DND-41 (cell line): ENCODE data around the gene SIRT2.

ENCODE experiments used
- ATAC-seq: fragments of 200-7000 bp; cut with Tn5 transposase; 3 replicates; pipeline ENCODE4 v1.9.1; 2021; ENCODE audit warnings: low read depth; ENCODE audit not compliant: insufficient read depth
- DNase-seq: peaks from one replicate; pipeline ENCODE4 v3.0.0-alpha.2; 2020
- H2AFZ ChIP-seq: 2 replicates; pipeline ENCODE4 v1.6.0; 2012; ENCODE audit warnings: low read depth, low read length
- H3K27ac ChIP-seq: 2 replicates; pipeline ENCODE4 v1.5.1; 2012; ENCODE audit warnings: low read length, inconsistent platforms
- H3K27me3 ChIP-seq: fragments of 200-600 bp; sonication (generic); 2 replicates; pipeline ENCODE4 v1.6.0; 2012; ENCODE audit warnings: low read length, mild to moderate bottlenecking, inconsistent platforms; ENCODE audit not compliant: insufficient read depth, poor library complexity
- H3K36me3 ChIP-seq: 2 replicates; pipeline ENCODE4 v1.5.1; 2012; ENCODE audit warnings: low read length, inconsistent platforms; ENCODE audit not compliant: insufficient read depth
- H3K4me1 ChIP-seq: 2 replicates; pipeline ENCODE4 v1.5.1; 2012; ENCODE audit warnings: mild to moderate bottlenecking, low read length; ENCODE audit not compliant: insufficient read depth
- H3K4me2 ChIP-seq: 2 replicates; pipeline ENCODE4 v1.6.0; 2012; ENCODE audit warnings: mild to moderate bottlenecking, moderate library complexity, low read length, inconsistent platforms; ENCODE audit not compliant: insufficient read depth
- H3K4me3 ChIP-seq, 2 experiments: fragments of 200-600 bp in 1 of 2; shearing (Covaris generic) in 1 of 2; 2 replicates each; pipeline ENCODE4 v1.5.1; 2012 to 2016; ENCODE audit warnings: inconsistent platforms in 2 of 2, low read length in 2 of 2, mild to moderate bottlenecking in 2 of 2, low read depth in 1 of 2, moderate library complexity in 1 of 2
- H3K79me2 ChIP-seq: 2 replicates; pipeline ENCODE4 v1.6.0; 2012; ENCODE audit warnings: low read length, inconsistent platforms; ENCODE audit not compliant: insufficient read depth
- H3K9ac ChIP-seq: 2 replicates; pipeline ENCODE4 v1.6.0; 2012; ENCODE audit warnings: low read depth, mild to moderate bottlenecking, inconsistent platforms, low read length, moderate library complexity
- H3K9me3 ChIP-seq: 2 replicates; pipeline ENCODE4 v1.5.1; 2012; ENCODE audit warnings: low read length, moderate library complexity, mild to moderate bottlenecking, inconsistent platforms; ENCODE audit not compliant: insufficient read depth, severe bottlenecking
- H4K20me1 ChIP-seq: 2 replicates; pipeline ENCODE4 v1.6.0; 2012; ENCODE audit warnings: low read length; ENCODE audit not compliant: insufficient read depth
- EZH2 ChIP-seq: IDR thresholded peaks from 3 replicates; pipeline ENCODE4 v1.6.1; 2012; ENCODE audit warnings: borderline replicate concordance, low read depth, mild to moderate bottlenecking, moderate library complexity, low read length, inconsistent platforms; ENCODE audit not compliant: severe bottlenecking
- TF ChIP-seq, protein P1 (sequence below): IDR thresholded peaks from 2 replicates; pipeline ENCODE4 v1.5.1; 2012; ENCODE audit warnings: borderline replicate concordance, low read length, moderate library complexity, mild to moderate bottlenecking; ENCODE audit not compliant: poor library complexity, severe bottlenecking; ENCODE audit errors: extremely low read depth

Gene SIRT2

DNA sequence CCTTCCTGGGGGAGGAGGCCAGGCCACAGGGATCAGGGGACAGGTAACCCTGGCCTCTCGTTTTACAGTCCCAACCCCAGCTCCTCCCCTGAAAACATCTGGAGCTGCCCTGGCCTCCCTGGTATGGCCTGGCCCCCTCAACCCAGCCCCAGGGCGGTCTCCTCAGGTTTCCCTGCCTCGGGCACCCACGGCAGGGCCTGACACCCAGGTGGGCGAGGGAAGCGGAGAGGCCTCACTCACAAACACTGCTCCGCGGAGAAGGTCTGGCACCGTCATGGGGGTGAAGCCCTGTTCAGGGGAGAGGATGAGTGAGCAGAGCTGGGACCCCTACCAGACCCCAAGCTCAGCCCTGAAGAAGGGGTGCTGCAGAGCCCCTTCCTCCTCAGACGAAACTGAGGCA lies 19.1 kb upstream of the SIRT2 start:
- TF ChIP-seq, protein P1, sequence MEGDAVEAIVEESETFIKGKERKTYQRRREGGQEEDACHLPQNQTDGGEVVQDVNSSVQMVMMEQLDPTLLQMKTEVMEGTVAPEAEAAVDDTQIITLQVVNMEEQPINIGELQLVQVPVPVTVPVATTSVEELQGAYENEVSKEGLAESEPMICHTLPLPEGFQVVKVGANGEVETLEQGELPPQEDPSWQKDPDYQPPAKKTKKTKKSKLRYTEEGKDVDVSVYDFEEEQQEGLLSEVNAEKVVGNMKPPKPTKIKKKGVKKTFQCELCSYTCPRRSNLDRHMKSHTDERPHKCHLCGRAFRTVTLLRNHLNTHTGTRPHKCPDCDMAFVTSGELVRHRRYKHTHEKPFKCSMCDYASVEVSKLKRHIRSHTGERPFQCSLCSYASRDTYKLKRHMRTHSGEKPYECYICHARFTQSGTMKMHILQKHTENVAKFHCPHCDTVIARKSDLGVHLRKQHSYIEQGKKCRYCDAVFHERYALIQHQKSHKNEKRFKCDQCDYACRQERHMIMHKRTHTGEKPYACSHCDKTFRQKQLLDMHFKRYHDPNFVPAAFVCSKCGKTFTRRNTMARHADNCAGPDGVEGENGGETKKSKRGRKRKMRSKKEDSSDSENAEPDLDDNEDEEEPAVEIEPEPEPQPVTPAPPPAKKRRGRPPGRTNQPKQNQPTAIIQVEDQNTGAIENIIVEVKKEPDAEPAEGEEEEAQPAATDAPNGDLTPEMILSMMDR = no peak
- no peak for TF ChIP-seq EZH2
- H3K36me3 ChIP-seq = peaks cover 23% of the 10 kb centered on the region

GRCh38 chr19:38917921-38918491 lies 18.6 kb upstream of the SIRT2 start:
- H3K79me2 ChIP-seq = no peaks in the 10 kb centered on the region
- no peaks in the 10 kb centered on the region; the same call in 1 of the 2 replicates for H4K20me1 ChIP-seq
- peak; percentile 17; the same call in 1 of the 3 replicates for ATAC-seq
- no peak overlapping the region for H3K4me3 ChIP-seq
- peaks cover 23% of the 10 kb centered on the region for H3K36me3 ChIP-seq
- TF ChIP-seq EZH2 = no peak
- TF ChIP-seq, protein P1 = no peak
- H3K9me3 ChIP-seq = no peaks in the 10 kb centered on the region
- H2AFZ ChIP-seq = no peak overlapping the region
- no peak for DNase-seq
- no peak overlapping the region for H3K27ac ChIP-seq
- H3K4me2 ChIP-seq = no peak overlapping the region
- H3K9ac ChIP-seq = no peak overlapping the region
- H3K27me3 ChIP-seq = no peaks in the 10 kb centered on the region
- H3K4me1 ChIP-seq = no peaks in the 10 kb centered on the region

More for the DNA sequence above, 19.1 kb upstream of the SIRT2 start:
- DNase-seq = no peak
- no peak for ATAC-seq
- no peak overlapping the region for H3K27ac ChIP-seq
- H3K4me1 ChIP-seq = no peaks in the 10 kb centered on the region
- H4K20me1 ChIP-seq = no peaks in the 10 kb centered on the region; the same call in 1 of the 2 replicates
- no peak overlapping the region for H2AFZ ChIP-seq
- H3K9ac ChIP-seq = no peak overlapping the region
- no peaks in the 10 kb centered on the region for H3K27me3 ChIP-seq
- no peaks in the 10 kb centered on the region for H3K79me2 ChIP-seq
- H3K9me3 ChIP-seq = no peaks in the 10 kb centered on the region
- H3K4me2 ChIP-seq = no peak overlapping the region
- no peak overlapping the region for H3K4me3 ChIP-seq

DNA sequence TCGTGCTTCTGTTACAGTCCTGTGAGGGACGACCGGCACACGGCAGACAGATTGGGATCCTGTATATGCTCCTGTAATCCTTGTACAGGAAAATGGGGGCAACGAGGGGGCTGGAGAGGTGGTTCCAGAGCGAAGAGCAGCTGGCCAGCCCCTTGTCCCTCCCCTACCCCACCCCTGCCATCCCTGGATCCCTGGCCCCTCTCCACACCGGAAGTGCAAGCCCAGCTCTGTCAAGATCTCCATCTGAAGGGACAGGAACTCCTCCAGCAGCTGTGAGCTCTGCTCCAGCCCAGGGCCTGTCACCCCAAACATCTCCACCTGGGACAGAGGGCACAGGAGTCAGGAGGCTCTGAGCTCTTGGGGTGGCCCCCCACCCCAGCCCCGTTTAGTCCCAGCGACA lies 18.1 kb upstream of the SIRT2 start:
- no peaks in the 10 kb centered on the region for H3K9me3 ChIP-seq
- H3K27ac ChIP-seq = no peak overlapping the region
- H2AFZ ChIP-seq = no peak overlapping the region
- no peak for TF ChIP-seq EZH2
- TF ChIP-seq, protein P1 = no peak
- no peaks in the 10 kb centered on the region for H3K79me2 ChIP-seq
- H3K9ac ChIP-seq = no peak overlapping the region
- H3K4me2 ChIP-seq = no peak overlapping the region
- H3K4me1 ChIP-seq = no peaks in the 10 kb centered on the region
- peaks cover 23% of the 10 kb centered on the region for H3K36me3 ChIP-seq
- ATAC-seq (no peak), DNase-seq (no peak)
- H4K20me1 ChIP-seq = no peaks in the 10 kb centered on the region; the same call in 1 of the 2 replicates
- H3K27me3 ChIP-seq = no peaks in the 10 kb centered on the region
- no peak overlapping the region for H3K4me3 ChIP-seq
